Measurements from ENCODE around the gene ARRB2. TPM values are rescaled to one million over a fixed set of nuclear protein-coding genes. Genes with fewer than 3 reads are reported as not detected.

ARRB2 gene
- polyA plus RNA-seq, 1 of the 3 experiments (the other 2 are of a cell fraction): 24.6 TPM

DNA sequence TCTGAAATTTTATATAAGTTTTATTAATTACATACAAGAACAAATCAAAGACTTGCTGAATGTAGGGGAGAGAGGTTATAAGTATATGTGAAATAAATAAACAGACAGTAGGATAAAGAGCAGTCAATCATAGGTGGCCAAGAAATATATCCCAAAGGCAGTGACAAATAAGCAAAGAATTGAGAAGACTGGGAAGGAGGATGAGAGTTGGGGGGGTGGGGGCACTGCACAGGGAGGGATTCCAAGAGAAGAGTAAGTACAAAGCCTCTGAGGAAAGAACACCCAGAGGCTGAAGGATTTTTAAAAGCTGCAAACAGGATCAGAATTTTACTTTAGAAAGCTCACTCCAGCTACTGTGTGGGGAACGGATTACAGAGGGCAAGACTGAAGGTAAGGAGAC is 9.3 kb upstream of the ARRB2 start:
- Histone ChIP-seq H3K4me2 (0 out of 2 replicates have a peak overlapping the region, but pooled peaks have one; percentile 4), H3K4me1 (ENCODE audit: control insufficient read depth in 1 of 2, insufficient read depth in 2 of 2, low read depth in 1 of 2, low read length in 1 of 2) (peaks cover 0 to 15% of the 10 kb centered on the region in 2 experiments; a peak in 2 of 4 replicates), H3K27ac (ENCODE audit: low read depth in 2 of 2, low read length in 1 of 2) (no peak overlapping the region), H3K9me2 (no peaks in the 10 kb centered on the region), H3K27me3 (ENCODE audit: insufficient read depth) (no peaks in the 10 kb centered on the region), H2AFZ (ENCODE audit: low read depth) (no peak overlapping the region), H3F3A (replicated peaks; ENCODE audit: insufficient read depth) (peaks cover 6% of the 10 kb centered on the region), H3K9ac (no peak overlapping the region), H3K36me3 (replicated peaks in 1 of 2; ENCODE audit: control insufficient read depth in 1 of 2, insufficient read depth in 2 of 2, low read length in 1 of 2) (peaks cover 0 to 6% of the 10 kb centered on the region in 2 experiments), H4K20me1 (ENCODE audit: insufficient read depth) (0 out of 2 replicates have a peak, but pooled peaks cover 6% of the 10 kb centered on the region), H3K9me3 (no peaks in the 10 kb centered on the region), H3K4me3 (ENCODE audit: low read depth in 2 of 2, low read length in 1 of 2) (no peak overlapping the region), H3K79me2 (ENCODE audit: insufficient read depth) (peaks cover 79% of the 10 kb centered on the region)
- 93% methylated on average over 1 of the region's 1 CpG for WGBS (ENCODE audit: low lambda C conversion rate)
- no peak for DNase-seq
- TF ChIP-seq PBX3 (IDR thresholded peaks at IDR 0.05) (no peak), EP300 (IDR thresholded peaks at IDR 0.05; ENCODE audit: borderline replicate concordance in 1 of 2, low read depth in 1 of 2, low read length in 1 of 2) (no peak), ELF1 (IDR thresholded peaks at IDR 0.05) (no peak), NFIC (IDR thresholded peaks at IDR 0.05; ENCODE audit: borderline replicate concordance) (no peak), MEF2A (IDR thresholded peaks at IDR 0.05; ENCODE audit: borderline replicate concordance, low read depth) (no peak), USF1 (IDR thresholded peaks at IDR 0.05; ENCODE audit: borderline replicate concordance, low read depth) (no peak), POLR2AphosphoS5 (IDR thresholded peaks at IDR 0.05; ENCODE audit: low read depth, low read length) (no peak), SMC3 (IDR thresholded peaks at IDR 0.05; ENCODE audit: low read depth, low read length) (no peak), NRF1 (IDR thresholded peaks at IDR 0.05; ENCODE audit: low read depth, low read length) (no peak)
- ChIA-PET POLR2A (no interaction called here), CTCF (interaction anchor here (1.2 to 1.3 kb wide), 2 partner anchors 9 to 89 kb away, joined by 3 to 4 read pairs; no protein-coding TSS in a partner anchor)

DNA sequence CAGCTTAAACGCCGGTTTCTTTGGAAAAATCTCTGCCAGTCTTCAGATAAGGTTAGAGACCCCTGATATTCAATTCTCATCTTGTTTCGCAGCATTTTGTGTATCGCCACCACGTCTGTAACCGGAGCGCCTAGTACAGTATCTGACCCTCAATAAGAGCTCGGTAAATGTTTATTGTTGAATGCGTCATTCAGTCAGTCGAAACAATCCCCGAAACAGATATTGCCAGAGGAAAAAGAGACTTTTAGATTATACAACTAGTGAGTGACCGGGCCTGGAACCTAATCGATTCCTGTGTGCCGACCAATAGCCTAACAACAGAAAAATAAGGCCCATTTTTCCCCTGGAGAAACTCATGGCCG is 7.1 kb upstream of the ARRB2 start:
- peak overlapping the region; percentile 87 to 100 for H3K4me3 ChIP-seq (ENCODE audit: low read depth in 2 of 2, low read length in 1 of 2)
- H2AFZ ChIP-seq (ENCODE audit: low read depth): peak overlapping the region; percentile 86
- peaks cover 0 to 15% of the 10 kb centered on the region in 2 experiments; a peak in 2 of 4 replicates for H3K4me1 ChIP-seq (ENCODE audit: control insufficient read depth in 1 of 2, insufficient read depth in 2 of 2, low read depth in 1 of 2, low read length in 1 of 2)
- peaks cover 6% of the 10 kb centered on the region for H3F3A ChIP-seq (replicated peaks; ENCODE audit: insufficient read depth)
- peak overlapping the region in 1 of 2 experiments; percentile 42; a peak in 2 of 4 replicates for H3K27ac ChIP-seq (ENCODE audit: low read depth in 2 of 2, low read length in 1 of 2)
- DNase-seq: no peak
- H3K36me3 ChIP-seq (replicated peaks in 1 of 2; ENCODE audit: control insufficient read depth in 1 of 2, insufficient read depth in 2 of 2, low read length in 1 of 2): no peaks in the 10 kb centered on the region
- 2% methylated on average over 15 of the region's 15 CpGs for WGBS (ENCODE audit: low lambda C conversion rate)
- TF ChIP-seq CHD2 (IDR thresholded peaks at IDR 0.05; ENCODE audit: low read length, partially characterized antibody) (no peak), RXRA (IDR thresholded peaks at IDR 0.05; ENCODE audit: borderline replicate concordance, low read depth) (no peak), POLR2AphosphoS5 (IDR thresholded peaks at IDR 0.05; ENCODE audit: low read depth, low read length) (no peak), EP300 (IDR thresholded peaks at IDR 0.05; ENCODE audit: borderline replicate concordance in 1 of 2, low read depth in 1 of 2, low read length in 1 of 2) (no peak), MAX (IDR thresholded peaks at IDR 0.05; ENCODE audit: low read depth) (no peak), YY1 (IDR thresholded peaks at IDR 0.05; ENCODE audit: low read depth) (no peak), NFIC (IDR thresholded peaks at IDR 0.05; ENCODE audit: borderline replicate concordance) (no peak), SIN3A (IDR thresholded peaks at IDR 0.05; ENCODE audit: borderline replicate concordance, low read depth, low read length) (no peak), ELF1 (IDR thresholded peaks at IDR 0.05) (no peak), FOXM1 (IDR thresholded peaks at IDR 0.05; ENCODE audit: low read depth) (no peak), NRF1 (IDR thresholded peaks at IDR 0.05; ENCODE audit: low read depth, low read length) (no peak), JUND (IDR thresholded peaks at IDR 0.05) (no peak), FOXJ3 (CRISPR knock-in tag; IDR thresholded peaks at IDR 0.05) (no peak), ZBTB33 (IDR thresholded peaks at IDR 0.05; ENCODE audit: borderline replicate concordance, low read depth) (no peak), RCOR1 (IDR thresholded peaks at IDR 0.05; ENCODE audit: low read length) (no peak)
- TF ChIP-seq, protein P1, sequence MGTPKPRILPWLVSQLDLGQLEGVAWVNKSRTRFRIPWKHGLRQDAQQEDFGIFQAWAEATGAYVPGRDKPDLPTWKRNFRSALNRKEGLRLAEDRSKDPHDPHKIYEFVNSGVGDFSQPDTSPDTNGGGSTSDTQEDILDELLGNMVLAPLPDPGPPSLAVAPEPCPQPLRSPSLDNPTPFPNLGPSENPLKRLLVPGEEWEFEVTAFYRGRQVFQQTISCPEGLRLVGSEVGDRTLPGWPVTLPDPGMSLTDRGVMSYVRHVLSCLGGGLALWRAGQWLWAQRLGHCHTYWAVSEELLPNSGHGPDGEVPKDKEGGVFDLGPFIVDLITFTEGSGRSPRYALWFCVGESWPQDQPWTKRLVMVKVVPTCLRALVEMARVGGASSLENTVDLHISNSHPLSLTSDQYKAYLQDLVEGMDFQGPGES (IDR thresholded peaks at IDR 0.05; ENCODE audit: low read depth, low read length): no peak
- TF ChIP-seq, protein P2, sequence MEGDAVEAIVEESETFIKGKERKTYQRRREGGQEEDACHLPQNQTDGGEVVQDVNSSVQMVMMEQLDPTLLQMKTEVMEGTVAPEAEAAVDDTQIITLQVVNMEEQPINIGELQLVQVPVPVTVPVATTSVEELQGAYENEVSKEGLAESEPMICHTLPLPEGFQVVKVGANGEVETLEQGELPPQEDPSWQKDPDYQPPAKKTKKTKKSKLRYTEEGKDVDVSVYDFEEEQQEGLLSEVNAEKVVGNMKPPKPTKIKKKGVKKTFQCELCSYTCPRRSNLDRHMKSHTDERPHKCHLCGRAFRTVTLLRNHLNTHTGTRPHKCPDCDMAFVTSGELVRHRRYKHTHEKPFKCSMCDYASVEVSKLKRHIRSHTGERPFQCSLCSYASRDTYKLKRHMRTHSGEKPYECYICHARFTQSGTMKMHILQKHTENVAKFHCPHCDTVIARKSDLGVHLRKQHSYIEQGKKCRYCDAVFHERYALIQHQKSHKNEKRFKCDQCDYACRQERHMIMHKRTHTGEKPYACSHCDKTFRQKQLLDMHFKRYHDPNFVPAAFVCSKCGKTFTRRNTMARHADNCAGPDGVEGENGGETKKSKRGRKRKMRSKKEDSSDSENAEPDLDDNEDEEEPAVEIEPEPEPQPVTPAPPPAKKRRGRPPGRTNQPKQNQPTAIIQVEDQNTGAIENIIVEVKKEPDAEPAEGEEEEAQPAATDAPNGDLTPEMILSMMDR (IDR thresholded peaks at IDR 0.05): no peak
- H3K9me3 ChIP-seq: no peaks in the 10 kb centered on the region
- peak overlapping the region; percentile 99 for H3K4me2 ChIP-seq
- H4K20me1 ChIP-seq (ENCODE audit: insufficient read depth): 0 out of 2 replicates have a peak, but pooled peaks cover 3% of the 10 kb centered on the region
- H3K9ac ChIP-seq: peak overlapping the region; percentile 96
- H3K79me2 ChIP-seq (ENCODE audit: insufficient read depth): peaks cover 60% of the 10 kb centered on the region
- CTCF ChIA-PET: interaction anchor here (0.5 to 1.4 kb wide), 4 partner anchors 9 to 138 kb away, joined by 3 to 4 read pairs (median 4); no protein-coding TSS in a partner anchor
- no peaks in the 10 kb centered on the region for H3K27me3 ChIP-seq (ENCODE audit: insufficient read depth)
- POLR2A ChIA-PET: interaction anchor here (1.8 kb wide), 1 partner anchor 87 kb away, joined by 5 read pairs; no protein-coding TSS in a partner anchor
- no peaks in the 10 kb centered on the region for H3K9me2 ChIP-seq

Data from SK-N-SH (cell line).